HEK293 (cell line): Measurements from ENCODE around the gene ZNF768.

Experiments used
- CTCF ChIA-PET: fragments of 350-600 bp; formaldehyde crosslinking; extraction: SDS; loops from one replicate; lab custom pipeline; 2021; ENCODE audit warnings: antibody characterized with exemption; lab: Yijun Ruan, JAX
- POLR2A ChIA-PET: fragments of 300-600 bp; formaldehyde crosslinking; extraction: SDS; loops from one replicate; lab custom pipeline; 2020; ENCODE audit warnings: antibody characterized with exemption, inconsistent platforms; lab: Yijun Ruan, JAX
- H3K27ac ChIP-seq: fragments of 200-500 bp; sonication (Bioruptor generic); 2 replicates; pipeline ENCODE4 v1.5.1; 2014; ENCODE audit warnings: low read depth, low read length, control low read depth, inconsistent platforms; ENCODE audit errors: extremely low read depth
- H3K36me3 ChIP-seq, 2 experiments: fragments of 200-500 bp in 1 of 2; sonication (Bioruptor generic) in 1 of 2; 1 replicate in 1 of 2; 2 replicates in 1 of 2; pipeline ENCODE4 v1.5.1; 2014 to 2017; ENCODE audit warnings: inconsistent platforms in 2 of 2, low read length in 2 of 2; ENCODE audit not compliant: control insufficient read depth in 2 of 2, insufficient read depth in 1 of 2
- H3K4me1 ChIP-seq: fragments of 200-500 bp; sonication (Bioruptor generic); 2 replicates; pipeline ENCODE4 v1.5.1; 2014; ENCODE audit warnings: mild to moderate bottlenecking, low read length, inconsistent platforms; ENCODE audit not compliant: control insufficient read depth, insufficient read depth
- H3K4me3 ChIP-seq: 2 replicates; pipeline ENCODE4 v1.5.1; 2011; ENCODE audit warnings: low read depth, mild to moderate bottlenecking, control low read depth, low read length, moderate library complexity
- H3K9me3 ChIP-seq: fragments of 200-500 bp; sonication (Bioruptor generic); 2 replicates; pipeline ENCODE4 v1.5.1; 2014; ENCODE audit warnings: low read depth, low read length, inconsistent platforms; ENCODE audit not compliant: control insufficient read depth, insufficient read depth
- ZFP69B ChIP-seq: fragments of 450-650 bp; formaldehyde crosslinking; IDR thresholded peaks from 2 replicates; pipeline ENCODE4 v1.5.1; 2016; ENCODE audit warnings: missing biosample characterization, missing genetic modification characterization
- ZNF121 ChIP-seq: fragments of 450-650 bp; formaldehyde crosslinking; IDR thresholded peaks from 2 replicates; pipeline ENCODE4 v1.5.1; 2016; ENCODE audit warnings: missing biosample characterization, missing genetic modification characterization
- ZNF169 ChIP-seq: fragments of 450-650 bp; formaldehyde crosslinking; IDR thresholded peaks from 2 replicates; pipeline ENCODE4 v1.5.1; 2016; ENCODE audit warnings: missing biosample characterization, missing genetic modification characterization
- ZNF24 ChIP-seq: fragments of 450-650 bp; formaldehyde crosslinking; IDR thresholded peaks from 2 replicates; pipeline ENCODE4 v1.5.1; 2016; ENCODE audit warnings: missing biosample characterization, missing genetic modification characterization
- ZNF335 ChIP-seq: fragments of 450-650 bp; formaldehyde crosslinking; conservative IDR thresholded peaks from 2 replicates; pipeline ENCODE4 v1.5.1; 2016; ENCODE audit warnings: missing biosample characterization, missing genetic modification characterization
- ZNF341 ChIP-seq: fragments of 450-650 bp; formaldehyde crosslinking; IDR thresholded peaks from 2 replicates; pipeline ENCODE4; 2016; ENCODE audit warnings: low read depth, missing biosample characterization, missing genetic modification characterization
- ZNF354C ChIP-seq: fragments of 450-650 bp; formaldehyde crosslinking; IDR thresholded peaks from 2 replicates; pipeline ENCODE4 v1.5.1; 2016; ENCODE audit warnings: missing biosample characterization, missing genetic modification characterization, low read depth, borderline replicate concordance
- ZNF658 ChIP-seq: fragments of 450-650 bp; formaldehyde crosslinking; IDR thresholded peaks from 2 replicates; pipeline ENCODE4; 2016; ENCODE audit warnings: missing biosample characterization, missing genetic modification characterization
- ZNF664 ChIP-seq: fragments of 450-650 bp; formaldehyde crosslinking; IDR thresholded peaks from 2 replicates; pipeline ENCODE4 v1.5.1; 2016; ENCODE audit warnings: missing biosample characterization, missing genetic modification characterization
- ZNF707 ChIP-seq: fragments of 450-650 bp; formaldehyde crosslinking; IDR thresholded peaks from 2 replicates; pipeline ENCODE4 v1.5.1; 2016; ENCODE audit warnings: missing biosample characterization, missing genetic modification characterization
- ZXDB ChIP-seq: fragments of 450-650 bp; formaldehyde crosslinking; IDR thresholded peaks from 2 replicates; pipeline ENCODE4 v1.5.1; 2016; ENCODE audit warnings: missing biosample characterization, missing genetic modification characterization
- TF ChIP-seq, protein P1 (sequence below): fragments of 450-650 bp; formaldehyde crosslinking; IDR thresholded peaks from 2 replicates; pipeline ENCODE4 v1.5.1; 2016; ENCODE audit warnings: missing biosample characterization, missing genetic modification characterization
- TF ChIP-seq, protein P2 (sequence below): fragments of 450-650 bp; formaldehyde crosslinking; IDR thresholded peaks from 2 replicates; pipeline ENCODE4 v1.5.1; 2016; ENCODE audit warnings: missing biosample characterization, missing genetic modification characterization
- TF ChIP-seq, protein P3 (sequence below): fragments of 450-650 bp; formaldehyde crosslinking; IDR thresholded peaks from 2 replicates; pipeline ENCODE4 v1.5.1; 2016; ENCODE audit warnings: missing biosample characterization, missing genetic modification characterization
- TF ChIP-seq, protein P4 (sequence below): fragments of 450-650 bp; formaldehyde crosslinking; IDR thresholded peaks from 2 replicates; pipeline ENCODE4; 2016; ENCODE audit warnings: missing biosample characterization, missing genetic modification characterization

The ZNF768 gene

DNA sequence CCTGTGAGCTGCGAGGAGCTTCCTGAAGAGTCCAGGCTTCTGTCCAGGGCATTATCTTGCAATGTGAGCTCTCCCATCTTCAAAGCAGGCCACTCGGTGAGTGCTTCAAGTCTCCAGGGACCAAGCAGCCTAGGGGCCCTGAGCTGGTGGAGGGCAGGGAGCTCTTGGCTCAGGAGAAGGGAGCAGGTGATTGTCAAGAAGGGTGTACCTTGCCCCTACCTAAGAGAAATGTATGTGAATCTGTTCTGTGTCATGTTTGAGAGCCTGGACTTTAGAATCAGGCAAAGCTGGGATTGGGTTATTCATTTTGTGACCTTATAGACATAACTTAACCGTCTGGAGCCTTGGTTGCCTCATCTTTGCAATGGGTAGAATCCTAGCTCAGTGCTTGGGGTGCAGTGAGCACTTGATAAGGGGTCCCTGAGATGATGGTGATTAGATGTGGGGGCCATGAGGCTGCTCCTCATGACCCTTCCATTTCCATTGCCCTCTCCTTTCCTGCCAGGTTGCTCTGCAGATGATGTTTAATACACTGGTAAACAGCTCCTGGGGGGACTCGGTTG lies 15.9 kb downstream of the ZNF768 start:
- Histone ChIP-seq H3K27ac (no peak overlapping the region), H3K4me1 (no peaks in the 10 kb centered on the region), H3K4me3 (no peak overlapping the region), H3K36me3 (no peaks in the 10 kb centered on the region), H3K9me3 (no peaks in the 10 kb centered on the region)
- no peak for TF ChIP-seq ZNF169 (tag by site-specific recombination)
- no peak for TF ChIP-seq ZNF24 (tag by site-specific recombination)
- POLR2A ChIA-PET = no interaction called here
- CTCF ChIA-PET = interaction anchor here (1.8 kb wide), 1 partner anchor 80 kb away, joined by 7 read pairs; no protein-coding TSS in a partner anchor

DNA sequence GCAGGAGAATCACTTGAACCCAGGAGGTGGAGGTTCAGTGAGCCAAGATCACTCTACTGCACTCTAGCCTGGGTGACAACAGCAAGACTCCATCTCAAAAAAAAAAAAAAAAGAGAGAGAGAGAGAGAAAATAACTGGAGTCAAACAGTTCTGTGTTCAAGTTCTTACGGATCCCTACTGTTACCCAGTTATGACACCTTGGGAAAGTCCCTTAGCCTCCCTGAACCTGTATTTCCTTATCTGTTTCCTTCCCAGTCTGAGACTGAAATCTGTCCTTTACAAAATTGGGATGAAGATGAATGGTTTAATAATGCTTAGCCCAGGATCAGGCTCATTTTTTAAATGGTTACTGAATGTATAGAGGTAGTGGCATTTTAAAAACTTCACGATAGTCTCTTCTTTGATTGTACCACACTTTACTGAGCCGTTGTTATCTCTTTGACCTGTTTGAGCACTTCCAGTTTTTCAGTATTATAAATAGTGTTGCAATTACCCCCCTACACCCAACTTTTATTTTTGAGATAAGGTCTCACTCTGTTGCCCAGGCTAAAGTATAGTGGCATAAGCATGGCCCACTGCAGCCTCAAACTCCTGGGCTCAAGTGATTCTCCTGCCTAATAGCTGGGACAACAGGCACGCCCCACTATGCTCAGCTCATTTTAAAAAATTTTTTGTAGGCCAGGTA lies 17.1 kb downstream of the ZNF768 start:
- TF ChIP-seq ZFP69B (tag by site-specific recombination) (no peak), ZNF658 (tag by site-specific recombination) (no peak), ZNF121 (tag by site-specific recombination) (no peak), ZNF707 (tag by site-specific recombination) (no peak), ZNF341 (no peak), ZNF664 (tag by site-specific recombination) (no peak), ZXDB (tag by site-specific recombination) (no peak), ZNF354C (no peak), ZNF335 (tag by site-specific recombination) (no peak)
- TF ChIP-seq, protein P1, sequence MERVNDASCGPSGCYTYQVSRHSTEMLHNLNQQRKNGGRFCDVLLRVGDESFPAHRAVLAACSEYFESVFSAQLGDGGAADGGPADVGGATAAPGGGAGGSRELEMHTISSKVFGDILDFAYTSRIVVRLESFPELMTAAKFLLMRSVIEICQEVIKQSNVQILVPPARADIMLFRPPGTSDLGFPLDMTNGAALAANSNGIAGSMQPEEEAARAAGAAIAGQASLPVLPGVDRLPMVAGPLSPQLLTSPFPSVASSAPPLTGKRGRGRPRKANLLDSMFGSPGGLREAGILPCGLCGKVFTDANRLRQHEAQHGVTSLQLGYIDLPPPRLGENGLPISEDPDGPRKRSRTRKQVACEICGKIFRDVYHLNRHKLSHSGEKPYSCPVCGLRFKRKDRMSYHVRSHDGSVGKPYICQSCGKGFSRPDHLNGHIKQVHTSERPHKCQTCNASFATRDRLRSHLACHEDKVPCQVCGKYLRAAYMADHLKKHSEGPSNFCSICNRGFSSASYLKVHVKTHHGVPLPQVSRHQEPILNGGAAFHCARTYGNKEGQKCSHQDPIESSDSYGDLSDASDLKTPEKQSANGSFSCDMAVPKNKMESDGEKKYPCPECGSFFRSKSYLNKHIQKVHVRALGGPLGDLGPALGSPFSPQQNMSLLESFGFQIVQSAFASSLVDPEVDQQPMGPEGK (tag by site-specific recombination) = no peak
- TF ChIP-seq, protein P2, sequence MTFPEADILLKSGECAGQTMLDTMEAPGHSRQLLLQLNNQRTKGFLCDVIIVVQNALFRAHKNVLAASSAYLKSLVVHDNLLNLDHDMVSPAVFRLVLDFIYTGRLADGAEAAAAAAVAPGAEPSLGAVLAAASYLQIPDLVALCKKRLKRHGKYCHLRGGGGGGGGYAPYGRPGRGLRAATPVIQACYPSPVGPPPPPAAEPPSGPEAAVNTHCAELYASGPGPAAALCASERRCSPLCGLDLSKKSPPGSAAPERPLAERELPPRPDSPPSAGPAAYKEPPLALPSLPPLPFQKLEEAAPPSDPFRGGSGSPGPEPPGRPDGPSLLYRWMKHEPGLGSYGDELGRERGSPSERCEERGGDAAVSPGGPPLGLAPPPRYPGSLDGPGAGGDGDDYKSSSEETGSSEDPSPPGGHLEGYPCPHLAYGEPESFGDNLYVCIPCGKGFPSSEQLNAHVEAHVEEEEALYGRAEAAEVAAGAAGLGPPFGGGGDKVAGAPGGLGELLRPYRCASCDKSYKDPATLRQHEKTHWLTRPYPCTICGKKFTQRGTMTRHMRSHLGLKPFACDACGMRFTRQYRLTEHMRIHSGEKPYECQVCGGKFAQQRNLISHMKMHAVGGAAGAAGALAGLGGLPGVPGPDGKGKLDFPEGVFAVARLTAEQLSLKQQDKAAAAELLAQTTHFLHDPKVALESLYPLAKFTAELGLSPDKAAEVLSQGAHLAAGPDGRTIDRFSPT (tag by site-specific recombination) = no peak
- TF ChIP-seq, protein P3, sequence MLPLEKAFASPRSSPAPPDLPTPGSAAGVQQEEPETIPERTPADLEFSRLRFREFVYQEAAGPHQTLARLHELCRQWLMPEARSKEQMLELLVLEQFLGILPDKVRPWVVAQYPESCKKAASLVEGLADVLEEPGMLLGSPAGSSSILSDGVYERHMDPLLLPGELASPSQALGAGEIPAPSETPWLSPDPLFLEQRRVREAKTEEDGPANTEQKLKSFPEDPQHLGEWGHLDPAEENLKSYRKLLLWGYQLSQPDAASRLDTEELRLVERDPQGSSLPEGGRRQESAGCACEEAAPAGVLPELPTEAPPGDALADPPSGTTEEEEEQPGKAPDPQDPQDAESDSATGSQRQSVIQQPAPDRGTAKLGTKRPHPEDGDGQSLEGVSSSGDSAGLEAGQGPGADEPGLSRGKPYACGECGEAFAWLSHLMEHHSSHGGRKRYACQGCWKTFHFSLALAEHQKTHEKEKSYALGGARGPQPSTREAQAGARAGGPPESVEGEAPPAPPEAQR (tag by site-specific recombination) = no peak
- TF ChIP-seq, protein P4, sequence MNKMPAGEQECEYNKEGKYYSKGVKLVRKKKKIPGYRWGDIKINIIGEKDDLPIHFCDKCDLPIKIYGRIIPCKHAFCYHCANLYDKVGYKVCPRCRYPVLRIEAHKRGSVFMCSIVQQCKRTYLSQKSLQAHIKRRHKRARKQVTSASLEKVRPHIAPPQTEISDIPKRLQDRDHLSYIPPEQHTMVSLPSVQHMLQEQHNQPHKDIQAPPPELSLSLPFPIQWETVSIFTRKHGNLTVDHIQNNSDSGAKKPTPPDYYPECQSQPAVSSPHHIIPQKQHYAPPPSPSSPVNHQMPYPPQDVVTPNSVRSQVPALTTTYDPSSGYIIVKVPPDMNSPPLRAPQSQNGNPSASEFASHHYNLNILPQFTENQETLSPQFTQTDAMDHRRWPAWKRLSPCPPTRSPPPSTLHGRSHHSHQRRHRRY = no peak
- CTCF ChIA-PET = interaction anchor here (0.6 to 1.0 kb wide), 3 partner anchors 26 to 62 kb away, joined by 3 to 4 read pairs (median 4); partner anchors contain the start of gene ZNF747
- Histone ChIP-seq H3K9me3 (no peaks in the 10 kb centered on the region), H3K36me3 (no peaks in the 10 kb centered on the region), H3K27ac (no peak overlapping the region), H3K4me3 (no peak overlapping the region), H3K4me1 (no peaks in the 10 kb centered on the region)
- POLR2A ChIA-PET = interaction anchor here (0.6 to 0.9 kb wide), 3 partner anchors 10 to 120 kb away, joined by 3 to 4 read pairs (median 3); no protein-coding TSS in a partner anchor
